Stimulated activated memory B cell treated with anti-CD40 and anti-IgM and Interleukin-4, amounts not matched to agents 10 μg/mL and 1 μg/mL and 100 μg/mL, for 72 hours (primary cell): ENCODE data around the gene PPTC7.
"Not testable (repeated sequence)": the region's sequence is repeated elsewhere in the genome, so short reads cannot be mapped to it uniquely, and the experiment has no call there.

Experiments used
- ATAC-seq: fragments of 150-1000 bp; cut with Tn5 transposase; 2 replicates; pipeline ENCODE4 v1.10.0; 2021
- H3K27ac Mint-ChIP-seq: one replicate; pipeline ENCODE4 v1.8.0; 2022; ENCODE audit warnings: mild to moderate bottlenecking, mixed read lengths
- H3K27me3 Mint-ChIP-seq: one replicate; pipeline ENCODE4 v1.8.0; 2022; ENCODE audit warnings: mixed read lengths
- H3K36me3 Mint-ChIP-seq: one replicate; pipeline ENCODE4 v1.8.0; 2022; ENCODE audit warnings: mixed read lengths
- H3K4me1 Mint-ChIP-seq: one replicate; pipeline ENCODE4 v1.8.0; 2022; ENCODE audit warnings: mixed read lengths
- H3K4me3 Mint-ChIP-seq: one replicate; pipeline ENCODE4 v1.8.0; 2022; ENCODE audit warnings: mild to moderate bottlenecking, moderate library complexity, mixed read lengths
- H3K9me3 Mint-ChIP-seq: one replicate; pipeline ENCODE4 v1.8.0; 2022; ENCODE audit warnings: mixed read lengths

Gene PPTC7

GRCh38 chr12:110574717-110575230 lies 8.3 kb downstream of the PPTC7 start:
- H3K36me3 Mint-ChIP-seq = peaks cover 13% of the 10 kb centered on the region
- not testable (repeated sequence) for H3K9me3 Mint-ChIP-seq, ATAC-seq, H3K27me3 Mint-ChIP-seq, H3K4me3 Mint-ChIP-seq
- peaks cover 46% of the 10 kb centered on the region for H3K4me1 Mint-ChIP-seq
- H3K27ac Mint-ChIP-seq = peak overlapping the region; percentile 40

GRCh38 chr12:110574044-110574443 lies 9.1 kb downstream of the PPTC7 start:
- no peak for ATAC-seq
- peaks cover 5% of the 10 kb centered on the region for H3K9me3 Mint-ChIP-seq
- H3K27me3 Mint-ChIP-seq = no peaks in the 10 kb centered on the region
- peaks cover 15% of the 10 kb centered on the region for H3K36me3 Mint-ChIP-seq
- peaks cover 38% of the 10 kb centered on the region for H3K4me1 Mint-ChIP-seq
- H3K4me3 Mint-ChIP-seq = no peak overlapping the region
- H3K27ac Mint-ChIP-seq = no peak overlapping the region

- H3K4me3 Mint-ChIP-seq, ATAC-seq, H3K27me3 Mint-ChIP-seq, H3K27ac Mint-ChIP-seq: not testable (repeated sequence)
- H3K4me1 Mint-ChIP-seq = peaks cover 36% of the 10 kb centered on the region
- H3K9me3 Mint-ChIP-seq = peaks cover 14% of the 10 kb centered on the region
- peaks cover 30% of the 10 kb centered on the region for H3K36me3 Mint-ChIP-seq
Measured at GRCh38 chr12:110570798-110571197, 12.3 kb downstream of the PPTC7 start.

GRCh38 chr12:110569838-110570237 lies 13.3 kb downstream of the PPTC7 start:
- H3K27me3 Mint-ChIP-seq = not testable (repeated sequence)
- Mint-ChIP-seq H3K9me3 (peaks cover 14% of the 10 kb centered on the region), H3K4me1 (peaks cover 37% of the 10 kb centered on the region)

GRCh38 chr12:110568752-110569151 lies 14.4 kb downstream of the PPTC7 start:
- H3K36me3 Mint-ChIP-seq = peaks cover 30% of the 10 kb centered on the region
- peaks cover 14% of the 10 kb centered on the region for H3K9me3 Mint-ChIP-seq
- H3K27ac Mint-ChIP-seq = no peak overlapping the region
- no peak overlapping the region for H3K4me3 Mint-ChIP-seq
- peaks cover 47% of the 10 kb centered on the region for H3K4me1 Mint-ChIP-seq
- no peaks in the 10 kb centered on the region for H3K27me3 Mint-ChIP-seq
- no peak for ATAC-seq

More at GRCh38 chr12:110569838-110570237, 13.3 kb downstream of the PPTC7 start:
- not testable (repeated sequence) for H3K27ac Mint-ChIP-seq, ATAC-seq, H3K4me3 Mint-ChIP-seq
- H3K36me3 Mint-ChIP-seq = peaks cover 30% of the 10 kb centered on the region

- Mint-ChIP-seq H3K9me3 (peaks cover 14% of the 10 kb centered on the region), H3K27ac (peak overlapping the region; percentile 96), H3K4me3 (no peak overlapping the region), H3K36me3 (peaks cover 30% of the 10 kb centered on the region), H3K27me3 (no peaks in the 10 kb centered on the region), H3K4me1 (peaks cover 63% of the 10 kb centered on the region)
- ATAC-seq = no peak
Measured at GRCh38 chr12:110566993-110567392, 16.1 kb downstream of the PPTC7 start.

GRCh38 chr12:110565894-110566871 lies 16.9 kb downstream of the PPTC7 start:
- Mint-ChIP-seq H3K9me3 (peaks cover 14% of the 10 kb centered on the region), H3K4me1 (peaks cover 71% of the 10 kb centered on the region)

GRCh38 chr12:110564471-110564991 lies 18.6 kb downstream of the PPTC7 start:
- H3K36me3 Mint-ChIP-seq = peaks cover 19% of the 10 kb centered on the region
- H3K4me1 Mint-ChIP-seq = peaks cover 84% of the 10 kb centered on the region
- peaks cover 9% of the 10 kb centered on the region for H3K9me3 Mint-ChIP-seq
- no peak for ATAC-seq
- H3K27me3 Mint-ChIP-seq = no peaks in the 10 kb centered on the region
- no peak overlapping the region for H3K4me3 Mint-ChIP-seq
- peak overlapping the region; percentile 96 for H3K27ac Mint-ChIP-seq

More at GRCh38 chr12:110565894-110566871, 16.9 kb downstream of the PPTC7 start:
- no peak overlapping the region for H3K4me3 Mint-ChIP-seq
- no peaks in the 10 kb centered on the region for H3K27me3 Mint-ChIP-seq
- ATAC-seq = no peak
- peak overlapping the region; percentile 96 for H3K27ac Mint-ChIP-seq
- peaks cover 30% of the 10 kb centered on the region for H3K36me3 Mint-ChIP-seq

GRCh38 chr12:110563702-110564470 lies 19.2 kb downstream of the PPTC7 start:
- H3K4me1 Mint-ChIP-seq = peaks cover 84% of the 10 kb centered on the region
- H3K27me3 Mint-ChIP-seq = no peaks in the 10 kb centered on the region
- H3K4me3 Mint-ChIP-seq = peak overlapping the region; percentile 29
- peaks cover 9% of the 10 kb centered on the region for H3K9me3 Mint-ChIP-seq
- peak; percentile 72 for ATAC-seq
- H3K27ac Mint-ChIP-seq = peak overlapping the region; percentile 96
- peaks cover 15% of the 10 kb centered on the region for H3K36me3 Mint-ChIP-seq

- H3K9me3 Mint-ChIP-seq, H3K27me3 Mint-ChIP-seq: not testable (repeated sequence)
- H3K36me3 Mint-ChIP-seq = peaks cover 17% of the 10 kb centered on the region
- peak overlapping the region; percentile 62 for H3K4me3 Mint-ChIP-seq
- peaks cover 82% of the 10 kb centered on the region for H3K4me1 Mint-ChIP-seq
- H3K27ac Mint-ChIP-seq = peak overlapping the region; percentile 96
- peak; percentile 77 for ATAC-seq
Measured at GRCh38 chr12:110562386-110562785, 20.7 kb downstream of the PPTC7 start.

- Mint-ChIP-seq H3K27me3 (no peaks in the 10 kb centered on the region), H3K36me3 (peaks cover 15% of the 10 kb centered on the region), H3K4me3 (peak overlapping the region; percentile 34), H3K9me3 (no peaks in the 10 kb centered on the region), H3K4me1 (peaks cover 79% of the 10 kb centered on the region), H3K27ac (peak overlapping the region; percentile 96)
- ATAC-seq = no peak
Measured at GRCh38 chr12:110561471-110562201, 21.5 kb downstream of the PPTC7 start.

- H3K4me1 Mint-ChIP-seq = peaks cover 79% of the 10 kb centered on the region
- no peak for ATAC-seq
- H3K27me3 Mint-ChIP-seq = no peaks in the 10 kb centered on the region
- peak overlapping the region; percentile 96 for H3K27ac Mint-ChIP-seq
- H3K36me3 Mint-ChIP-seq = peaks cover 17% of the 10 kb centered on the region
- H3K4me3 Mint-ChIP-seq = no peak overlapping the region
- H3K9me3 Mint-ChIP-seq = no peaks in the 10 kb centered on the region
Measured at GRCh38 chr12:110560946-110561345, 22.2 kb downstream of the PPTC7 start.

GRCh38 chr12:110560048-110560447 lies 23.1 kb downstream of the PPTC7 start:
- H3K4me1 Mint-ChIP-seq = peaks cover 79% of the 10 kb centered on the region
- peak overlapping the region; percentile 96 for H3K27ac Mint-ChIP-seq
- no peaks in the 10 kb centered on the region for H3K9me3 Mint-ChIP-seq
- no peak for ATAC-seq
- H3K36me3 Mint-ChIP-seq = peaks cover 17% of the 10 kb centered on the region
- no peaks in the 10 kb centered on the region for H3K27me3 Mint-ChIP-seq
- no peak overlapping the region for H3K4me3 Mint-ChIP-seq

- not testable (repeated sequence) for ATAC-seq, H3K27ac Mint-ChIP-seq, H3K9me3 Mint-ChIP-seq, H3K4me3 Mint-ChIP-seq, H3K27me3 Mint-ChIP-seq
- Mint-ChIP-seq H3K4me1 (peaks cover 75% of the 10 kb centered on the region), H3K36me3 (peaks cover 17% of the 10 kb centered on the region)
Measured at GRCh38 chr12:110558945-110559344, 24.2 kb downstream of the PPTC7 start.
